Measurements from ENCODE around the gene PCYT1A.
A peak's percentile ranks its signal among the peaks of the same experiment; 100 is the strongest.
"Not testable (repeated sequence)": the region's sequence is repeated elsewhere in the genome, so short reads cannot be mapped to it uniquely, and the experiment has no call there.

The PCYT1A gene

DNA sequence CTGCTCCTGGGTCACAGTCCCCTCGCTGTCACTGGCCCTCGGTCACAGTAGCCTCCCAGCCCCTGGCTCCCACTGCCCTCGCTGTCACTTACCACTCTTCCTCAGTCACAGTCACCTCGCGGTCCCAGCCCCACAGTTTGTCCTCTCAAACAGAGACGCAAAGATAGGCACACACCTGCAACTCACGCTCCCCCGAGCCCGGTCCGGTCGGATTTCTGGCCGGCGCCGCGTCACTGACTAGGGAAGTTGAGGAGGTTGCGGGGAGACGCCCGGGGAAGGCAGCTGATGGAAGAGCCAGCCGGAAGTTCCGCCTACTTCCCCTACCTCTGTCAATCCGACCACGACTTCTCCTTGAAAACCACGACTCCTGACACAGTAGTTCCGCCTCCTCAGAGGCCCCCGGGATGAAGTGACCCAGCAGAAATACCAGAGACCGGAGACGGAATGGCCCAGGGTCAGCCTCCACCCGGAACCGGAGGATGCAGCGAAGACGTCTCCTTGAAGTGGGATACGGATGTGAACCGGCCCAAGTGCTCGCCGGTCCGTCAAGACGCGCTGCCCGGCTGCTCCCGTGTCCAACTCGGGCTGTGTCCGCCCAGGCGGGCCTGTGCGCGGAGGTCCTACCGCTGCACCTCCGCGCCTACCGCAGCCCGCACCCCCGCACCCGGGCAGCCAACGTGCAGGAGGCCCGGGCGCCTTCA lies at the start of gene PCYT1A:
TSS of gene PCYT1A (minus strand) at position 287 of the 701 bp plus-strand sequence. CDS start 17,195 bp downstream, outside the sequence.
- DNase-seq (ENCODE audit: low read depth in 2 of 2), result peak; percentile 47 to 59

DNA sequence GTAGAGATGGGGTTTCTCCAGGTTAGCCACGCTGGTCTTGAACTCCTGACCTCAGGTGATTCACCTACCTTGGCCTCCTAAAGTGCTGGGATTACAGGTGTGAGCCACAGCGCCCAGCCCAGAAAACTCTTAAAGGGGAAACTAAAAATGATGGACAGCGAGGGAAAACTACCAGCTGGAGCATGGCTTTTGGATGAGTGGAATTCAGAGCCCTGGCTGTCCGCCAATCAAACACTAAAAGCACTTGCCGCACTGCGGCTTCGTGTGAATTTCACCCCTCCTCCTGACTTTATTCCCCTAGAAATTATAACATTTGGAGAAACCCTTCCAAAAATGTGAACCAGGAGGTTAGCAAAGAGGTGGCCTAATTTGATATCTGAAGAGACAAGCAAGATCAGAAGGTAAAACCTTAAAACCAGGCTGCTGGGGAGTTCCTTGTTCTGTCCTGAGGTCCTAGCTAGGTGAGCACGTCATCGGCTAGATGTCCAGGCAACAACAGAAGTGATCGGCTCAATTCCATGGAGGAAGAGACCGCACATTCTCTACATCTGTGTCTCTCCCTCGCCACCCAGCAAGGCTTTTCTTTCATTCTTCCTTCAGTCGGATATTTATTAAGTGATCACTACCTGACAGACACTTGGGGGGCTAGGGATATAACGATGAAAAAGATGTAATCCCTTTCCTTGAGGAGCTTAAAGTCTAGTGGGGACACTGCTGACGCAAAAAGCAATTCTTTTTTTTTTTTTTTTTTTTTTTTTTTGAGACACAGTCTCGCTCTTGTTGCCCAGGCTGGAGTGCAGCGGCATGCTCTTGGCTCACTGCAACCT lies 49.0 kb upstream of the PCYT1A start:
- no peak for DNase-seq (ENCODE audit: low read depth in 2 of 2)

DNA sequence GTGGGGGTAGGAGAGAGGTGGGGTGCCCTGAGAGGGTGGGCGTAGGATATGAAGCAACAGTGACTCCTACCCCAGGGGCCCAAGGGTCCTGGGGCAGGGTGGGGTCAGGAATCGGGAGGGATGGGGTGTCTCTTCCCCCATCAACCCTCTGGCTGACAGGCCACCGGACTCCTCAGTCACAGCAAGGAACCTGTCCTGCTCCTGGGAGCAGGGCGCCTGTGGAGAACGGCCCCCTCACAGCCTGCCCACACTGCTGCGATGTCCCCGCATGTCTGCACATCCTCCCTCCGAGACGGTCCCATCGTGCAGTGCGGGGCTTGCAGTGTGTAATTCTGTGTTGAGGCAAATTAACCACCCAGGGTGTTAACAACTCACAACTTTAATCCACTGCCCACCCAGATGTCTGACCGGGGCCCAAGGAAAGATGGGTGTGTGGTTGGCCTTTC lies 48.0 kb upstream of the PCYT1A start:
- DNase-seq (ENCODE audit: low read depth in 2 of 2), result no peak

DNA sequence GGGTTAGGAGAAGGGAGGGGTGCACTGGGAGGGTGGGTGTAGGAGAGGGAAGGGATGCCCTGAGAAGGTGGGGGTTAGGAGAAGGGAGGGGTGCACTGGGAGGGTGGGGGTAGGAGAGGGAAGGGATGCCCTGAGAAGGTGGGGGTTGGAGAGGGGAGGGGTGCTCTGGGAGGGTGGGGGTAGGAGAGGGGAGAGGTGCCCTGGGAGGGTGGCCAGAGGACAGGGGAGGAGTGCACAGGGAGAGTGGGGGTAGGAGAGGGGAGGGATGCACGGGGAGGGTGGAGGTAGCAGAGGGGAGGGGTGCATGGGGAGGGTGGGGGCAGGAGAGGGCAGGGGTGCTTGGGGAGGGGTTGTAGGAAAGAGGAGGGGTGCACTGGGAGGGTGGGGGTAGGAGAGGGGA lies 47.5 kb upstream of the PCYT1A start:
- DNase-seq (ENCODE audit: low read depth in 2 of 2), result no peak

DNA sequence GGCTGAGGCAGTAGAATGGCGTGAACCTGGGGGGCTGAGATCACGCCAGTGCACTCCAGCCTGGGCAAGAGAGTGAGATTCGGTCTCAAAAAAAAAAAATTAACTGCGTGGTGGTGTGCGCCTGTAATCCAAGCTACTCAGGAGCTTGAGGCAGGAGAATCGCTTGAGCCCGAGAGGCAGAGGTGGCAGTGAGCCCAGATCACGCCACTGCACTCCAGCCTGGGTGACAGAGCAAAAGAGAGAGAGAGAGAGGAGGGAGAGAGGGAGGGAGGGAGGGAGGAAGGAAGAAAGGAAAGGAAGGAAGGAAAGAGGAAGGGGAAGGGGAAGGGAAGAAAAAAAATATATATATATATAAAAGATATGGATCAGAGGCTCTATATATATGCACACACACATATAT lies 44.6 kb upstream of the PCYT1A start:
- DNase-seq (ENCODE audit: low read depth in 2 of 2), result no peak

DNA sequence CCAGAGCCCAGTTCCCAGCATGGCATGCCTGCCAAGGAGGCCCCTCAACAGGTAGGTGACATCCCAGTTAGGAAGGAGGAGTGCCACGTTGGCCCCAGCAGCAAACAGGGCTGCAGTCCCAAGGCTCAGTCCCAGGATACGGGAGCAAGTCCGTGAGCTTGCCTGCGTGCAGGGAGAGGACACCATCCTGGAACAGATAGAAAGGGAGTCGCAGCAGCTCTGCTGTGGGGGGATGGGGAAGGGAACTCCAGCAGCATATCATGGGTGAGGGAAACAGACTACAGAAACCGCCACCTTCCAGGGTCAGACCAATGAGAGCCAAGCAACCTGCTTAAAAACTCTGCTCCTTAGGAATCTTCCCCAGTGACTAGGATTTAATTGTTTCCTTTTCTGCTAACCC lies 39.9 kb upstream of the PCYT1A start:
- no peak for DNase-seq (ENCODE audit: low read depth in 2 of 2)

DNA sequence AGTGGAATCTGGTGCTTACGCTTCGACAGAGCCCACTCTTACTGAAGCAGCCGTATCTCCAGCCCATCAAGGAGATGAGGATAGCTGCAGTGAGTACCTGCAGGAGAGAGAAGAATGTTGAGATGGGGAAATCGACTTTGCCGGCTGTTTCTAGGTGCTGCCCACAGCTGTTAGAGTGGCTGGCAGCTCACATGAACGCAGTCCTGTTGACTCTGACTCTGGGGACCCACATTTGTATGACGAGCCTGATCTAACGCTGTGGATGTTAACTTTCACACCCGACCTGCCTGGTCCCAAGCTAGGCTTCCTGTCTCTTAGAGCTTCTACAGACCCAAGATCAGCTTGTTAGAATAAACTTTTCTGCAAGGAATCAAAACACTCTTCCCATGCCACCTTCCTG lies 39.4 kb upstream of the PCYT1A start:
- no peak for DNase-seq (ENCODE audit: low read depth in 2 of 2)

DNA sequence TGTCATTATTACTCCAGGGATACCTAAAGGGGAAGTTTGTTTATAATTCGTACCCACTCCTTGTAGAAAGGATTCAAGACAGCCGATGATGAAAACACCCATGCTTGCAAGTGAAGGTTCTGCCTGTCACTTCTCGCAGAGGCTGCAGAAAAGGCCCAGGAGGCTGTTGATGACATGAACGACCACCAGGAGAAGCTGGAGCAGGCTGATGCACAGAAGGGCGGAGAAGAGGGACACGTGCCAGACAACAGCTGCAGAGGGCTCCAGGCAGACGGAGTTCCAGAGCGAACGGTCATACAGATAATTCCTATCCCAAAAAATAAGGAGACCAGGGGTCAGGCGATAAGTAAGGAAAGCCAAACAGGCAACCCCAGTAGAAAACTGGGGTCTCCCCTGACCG lies 36.2 kb upstream of the PCYT1A start:
- DNase-seq (ENCODE audit: low read depth in 2 of 2), result no peak

DNA sequence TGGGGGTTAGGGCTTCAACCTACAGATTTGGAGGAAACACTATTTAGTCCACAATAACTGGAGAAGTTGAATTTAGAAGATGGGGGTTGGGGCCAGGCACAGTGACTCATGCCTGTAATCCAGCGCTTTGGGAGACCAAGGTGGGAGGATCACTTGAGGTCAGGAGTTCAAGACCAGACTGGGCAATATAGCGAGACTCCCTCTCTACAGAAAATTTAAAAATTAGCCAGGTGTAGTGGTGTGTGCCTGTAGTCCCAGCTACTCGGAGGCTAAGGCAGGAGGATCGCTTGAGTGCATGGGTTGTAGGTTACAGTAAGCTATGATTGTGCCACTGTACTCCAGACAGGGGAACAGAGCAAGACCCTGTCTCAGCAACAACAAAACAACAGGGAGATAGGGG lies 35.5 kb upstream of the PCYT1A start:
- no peak for DNase-seq (ENCODE audit: low read depth in 2 of 2)

DNA sequence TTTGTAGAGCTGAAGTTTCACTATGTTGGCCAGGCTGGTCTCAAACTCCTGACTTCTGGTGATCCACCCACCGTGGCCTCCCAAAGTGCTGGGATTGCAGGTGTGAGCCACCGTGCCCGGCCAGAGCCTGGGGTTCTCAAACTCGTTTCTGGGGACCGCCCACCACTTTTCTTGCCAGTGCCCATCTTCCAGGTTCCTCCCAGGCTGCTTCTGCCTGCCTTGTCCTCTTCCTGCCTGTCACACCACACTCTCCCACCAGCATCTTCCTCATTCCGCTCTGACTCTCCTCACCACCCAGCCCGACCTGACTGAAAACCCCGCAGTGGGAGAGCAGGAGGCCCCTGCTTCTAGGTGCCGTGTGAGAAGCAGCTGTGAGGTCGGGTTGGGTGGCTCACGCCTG lies 33.6 kb upstream of the PCYT1A start:
- no peak for DNase-seq (ENCODE audit: low read depth in 2 of 2)

DNA sequence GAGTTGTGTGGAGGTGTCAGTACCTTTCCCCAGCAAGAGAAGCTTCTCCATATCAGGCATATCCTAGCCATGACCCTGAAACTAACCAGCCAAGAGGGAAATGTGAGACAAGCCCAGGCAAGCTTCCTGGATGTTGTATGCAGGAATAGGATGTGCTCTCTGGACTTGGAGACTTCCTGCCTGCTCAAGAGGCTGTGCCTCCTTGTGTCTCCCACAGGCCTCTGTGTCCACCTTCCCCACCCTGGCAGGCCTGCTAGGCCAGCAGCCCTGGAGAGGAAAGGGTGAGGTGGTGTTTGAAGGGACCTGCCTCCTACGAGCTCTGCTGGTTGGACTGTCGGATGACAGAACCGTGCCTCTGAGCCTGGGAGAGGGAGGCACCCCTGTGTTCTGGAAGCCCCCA lies 32.6 kb upstream of the PCYT1A start:
- no peak for DNase-seq (ENCODE audit: low read depth in 2 of 2)

DNA sequence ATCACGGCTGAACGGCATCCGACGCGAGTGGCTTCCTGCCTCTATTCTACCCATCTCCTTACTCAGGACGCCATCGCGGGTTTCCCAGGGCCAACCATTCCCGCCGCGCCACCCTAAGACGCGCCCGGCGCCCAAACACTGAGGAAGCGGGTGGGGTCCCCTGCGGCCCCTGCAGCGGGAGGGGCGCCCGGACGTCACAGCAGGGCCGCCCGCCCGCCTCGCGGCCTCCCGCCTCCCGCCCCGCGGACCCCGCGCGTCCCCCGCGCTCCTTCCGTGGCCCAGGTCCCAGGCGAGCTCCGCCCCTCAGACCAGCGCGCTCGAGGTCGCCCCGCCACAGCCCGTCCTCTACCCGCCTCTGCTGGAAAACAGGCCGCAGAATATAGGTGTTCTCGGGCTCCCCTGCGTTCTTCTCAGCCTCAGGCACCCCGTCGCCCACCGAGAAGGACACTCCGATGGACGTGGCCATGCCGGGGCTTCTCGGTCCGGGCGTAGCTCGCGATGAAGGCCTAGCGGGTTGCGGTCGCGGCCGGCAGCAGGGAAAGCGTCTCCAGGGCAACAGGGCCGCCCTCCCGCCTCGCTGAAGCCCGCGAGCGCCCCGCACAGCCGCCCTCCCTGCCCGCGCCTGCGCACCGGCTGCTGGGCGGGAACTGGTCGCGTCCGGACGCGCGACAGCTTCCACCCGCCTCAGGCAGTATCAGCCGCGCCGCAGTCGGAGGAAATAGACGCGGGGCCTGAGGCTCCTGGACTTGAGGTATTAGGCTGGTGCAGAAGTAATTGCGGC lies 30.4 kb upstream of the PCYT1A start, which contains the start of gene DYNLT2B:
TSS of gene DYNLT2B (minus strand) at position 554 of the 781 bp plus-strand sequence. CDS start at position 466, 88 bp downstream.
- peak; percentile 70 to 81 for DNase-seq (ENCODE audit: low read depth in 2 of 2)

DNA sequence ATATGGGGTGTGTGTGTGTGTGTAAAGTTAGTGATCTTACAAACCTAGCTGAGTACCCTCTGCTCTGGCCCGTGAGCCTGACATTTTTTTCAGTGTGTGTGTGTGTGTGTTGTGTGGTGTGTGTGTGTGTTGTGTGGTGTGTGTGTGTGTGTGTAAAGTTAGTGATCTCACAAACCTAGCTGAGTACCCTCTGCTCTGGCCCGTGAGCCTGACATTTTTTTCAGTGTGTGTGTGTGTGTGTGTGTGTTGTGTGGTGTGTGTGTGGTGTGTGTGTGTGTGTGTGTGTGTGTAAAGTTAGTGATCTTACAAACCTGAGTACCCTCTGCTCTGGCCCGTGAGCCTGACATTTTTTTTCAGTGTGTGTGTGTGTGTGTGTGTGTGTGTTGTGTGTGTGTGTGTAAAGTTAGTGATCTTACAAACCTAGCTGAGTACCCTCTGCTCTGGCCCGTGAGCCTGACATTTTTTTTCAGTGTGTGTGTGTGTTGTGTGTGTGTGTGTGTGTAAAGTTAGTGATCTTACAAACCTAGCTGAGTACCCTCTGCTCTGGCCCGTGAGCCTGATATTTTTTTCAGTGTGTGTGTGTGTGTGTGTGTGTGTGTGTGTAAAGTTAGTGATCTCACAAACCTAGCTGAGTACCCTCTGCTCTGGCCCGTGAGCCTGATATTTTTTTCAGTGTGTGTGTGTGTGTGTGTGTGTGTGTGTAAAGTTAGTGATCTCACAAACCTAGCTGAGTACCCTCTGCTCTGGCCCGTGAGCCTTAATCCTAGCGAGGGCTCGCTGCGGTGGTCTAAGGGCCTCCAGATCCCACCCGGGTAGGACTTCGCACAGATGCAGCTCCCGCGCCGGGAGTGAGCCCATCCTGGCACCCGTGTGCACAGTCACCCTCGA lies 29.5 kb upstream of the PCYT1A start:
- not testable (repeated sequence) for DNase-seq (ENCODE audit: low read depth in 2 of 2)

DNA sequence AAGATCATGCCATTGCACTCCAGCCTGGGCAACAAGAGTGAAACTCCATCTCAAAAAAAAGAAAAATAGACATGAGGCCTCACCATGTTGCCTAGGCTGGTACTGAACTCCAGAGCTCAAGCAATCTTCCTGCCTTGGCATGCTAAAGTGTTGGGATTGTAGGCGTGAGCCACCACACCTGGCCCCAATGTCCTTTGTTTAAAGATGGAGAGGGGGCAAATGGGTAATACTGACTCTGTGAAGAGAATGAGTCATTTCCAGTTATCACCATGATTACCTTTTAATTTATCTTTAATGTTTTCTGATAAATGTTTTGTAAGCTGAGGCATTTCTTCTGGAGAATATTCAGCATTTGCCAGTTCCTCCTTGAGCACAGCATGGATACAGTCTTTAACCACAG lies 28.3 kb upstream of the PCYT1A start:
- DNase-seq (ENCODE audit: low read depth in 2 of 2), result no peak

DNA sequence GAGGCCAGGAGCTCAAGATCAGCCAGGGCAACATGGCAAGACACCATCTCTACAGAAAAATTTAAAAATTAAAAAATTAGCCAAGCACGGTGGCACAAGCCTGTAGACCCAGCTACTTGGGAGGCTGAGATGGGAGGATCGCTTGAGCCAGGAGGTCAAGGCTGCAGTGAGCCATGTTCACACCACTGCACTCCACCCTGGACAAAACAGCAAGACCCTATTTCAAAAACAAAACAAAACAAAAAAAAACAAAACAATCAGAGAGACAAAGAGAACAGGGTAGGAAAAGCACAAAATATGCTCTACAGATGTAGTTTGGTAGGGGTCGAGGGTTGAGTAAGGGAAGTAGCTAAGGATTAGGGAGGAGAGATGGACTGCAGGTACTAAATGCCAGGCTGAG lies 27.1 kb upstream of the PCYT1A start:
- DNase-seq (ENCODE audit: low read depth in 2 of 2), result no peak

DNA sequence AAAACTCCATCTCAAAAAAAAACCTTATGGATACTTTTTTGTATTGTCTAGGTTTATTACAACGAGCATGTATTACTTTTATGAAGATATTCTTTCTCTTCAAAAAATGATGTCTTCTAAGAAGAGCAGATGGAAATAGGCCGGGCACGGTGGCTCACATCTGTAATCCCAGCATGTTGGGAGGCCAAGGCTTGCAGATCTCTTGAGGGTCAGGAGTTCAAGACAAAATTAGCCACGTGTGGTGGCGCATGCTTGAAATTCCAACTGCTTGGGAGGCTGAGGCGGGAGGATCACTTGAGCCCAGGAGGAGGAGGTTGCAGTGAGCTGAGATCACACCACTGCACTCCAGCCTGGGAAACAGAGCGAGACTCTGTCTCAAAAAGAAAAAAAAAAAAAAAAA lies 26.6 kb upstream of the PCYT1A start:
- not testable (repeated sequence) for DNase-seq (ENCODE audit: low read depth in 2 of 2)

DNA sequence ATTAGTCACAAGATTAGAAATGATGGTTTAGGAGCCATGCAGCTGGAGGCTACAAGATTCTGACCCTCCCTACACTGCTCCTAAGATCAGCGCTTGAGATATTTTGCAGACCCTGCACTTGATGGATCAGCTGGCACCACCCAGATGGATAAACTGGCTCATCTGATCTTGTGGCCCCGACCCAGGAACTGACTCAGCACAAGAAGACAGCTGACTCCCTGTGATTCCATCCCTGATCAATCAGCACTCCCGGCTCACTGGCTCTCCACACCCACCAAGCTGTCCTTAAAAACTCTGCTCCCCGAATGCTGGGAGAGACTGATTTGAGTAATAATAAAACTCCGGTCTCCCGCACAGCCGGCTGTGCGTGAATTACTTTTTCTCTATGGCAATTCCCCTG lies 15.4 kb upstream of the PCYT1A start:
- not testable (repeated sequence) for DNase-seq (ENCODE audit: low read depth in 2 of 2)

DNA sequence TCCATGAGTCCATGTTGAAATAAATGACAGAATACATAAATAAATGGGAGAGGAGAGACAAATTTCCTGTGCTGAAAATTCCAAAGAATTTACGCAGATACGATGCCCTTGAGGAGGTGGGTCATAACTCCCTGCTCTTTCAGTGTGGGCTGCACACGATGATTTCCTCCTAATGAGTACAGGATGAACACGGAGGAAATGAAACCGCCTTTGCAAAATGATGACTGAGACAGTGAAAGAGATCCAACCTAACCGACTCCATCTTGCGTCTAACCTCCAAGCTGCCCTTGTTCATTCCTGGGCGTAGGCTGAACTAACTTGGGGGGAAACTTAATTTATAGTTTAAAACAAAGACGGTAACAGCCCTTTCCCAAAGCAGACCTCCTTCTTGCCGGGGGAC lies 15.0 kb upstream of the PCYT1A start:
- not testable (repeated sequence) for DNase-seq (ENCODE audit: low read depth in 2 of 2)

DNA sequence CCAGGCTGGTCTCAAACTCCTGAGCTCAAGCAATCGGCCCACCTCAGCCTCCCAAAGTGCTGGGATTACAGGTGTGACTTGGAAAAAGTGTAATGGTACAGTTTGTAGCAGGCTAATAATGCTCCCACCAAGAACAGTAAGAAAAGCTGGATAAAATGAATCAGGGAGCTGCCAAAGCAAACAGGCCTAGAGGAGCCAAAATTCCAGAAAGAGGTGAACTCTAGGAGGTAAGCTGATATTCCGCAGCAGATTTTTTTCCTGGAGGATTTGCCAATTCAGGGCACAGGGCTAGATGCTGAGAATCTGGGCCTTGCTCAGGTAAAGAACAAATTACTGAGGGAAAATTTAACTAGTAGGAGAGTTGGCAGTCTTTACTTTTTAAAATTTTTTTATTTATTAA lies 11.0 kb upstream of the PCYT1A start:
- no peak for DNase-seq (ENCODE audit: low read depth in 2 of 2)

DNA sequence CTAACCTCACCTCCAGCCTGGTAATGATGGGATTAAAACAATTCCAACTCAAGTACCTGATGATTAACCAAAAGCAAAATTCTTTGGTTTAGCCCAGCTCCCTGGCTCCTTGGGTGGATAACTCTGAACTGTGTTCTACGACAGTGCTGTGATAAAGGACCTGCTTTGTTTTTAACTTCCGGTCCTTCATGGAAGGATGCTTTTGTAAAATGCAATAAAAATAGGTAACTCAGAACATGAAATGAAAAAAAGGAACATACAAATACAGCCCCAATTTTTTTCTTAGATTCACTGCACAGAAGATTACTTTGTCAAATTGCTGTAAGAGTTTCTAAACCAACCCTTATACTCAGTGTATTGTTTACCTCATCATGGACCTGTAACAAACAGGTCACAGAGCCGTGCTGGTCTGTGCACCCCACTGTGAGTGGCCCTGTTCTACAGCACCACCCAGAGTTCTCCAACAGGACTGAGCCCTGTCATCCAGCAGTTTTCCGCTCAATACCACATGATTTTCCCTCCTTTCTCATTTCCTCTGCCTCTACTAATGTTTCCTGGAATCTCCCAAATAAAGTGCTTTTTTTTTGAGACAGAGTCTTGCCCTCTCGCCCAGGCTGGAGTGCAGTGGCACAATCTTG lies 4.9 kb upstream of the PCYT1A start:
- no peak for DNase-seq (ENCODE audit: low read depth in 2 of 2)

DNA sequence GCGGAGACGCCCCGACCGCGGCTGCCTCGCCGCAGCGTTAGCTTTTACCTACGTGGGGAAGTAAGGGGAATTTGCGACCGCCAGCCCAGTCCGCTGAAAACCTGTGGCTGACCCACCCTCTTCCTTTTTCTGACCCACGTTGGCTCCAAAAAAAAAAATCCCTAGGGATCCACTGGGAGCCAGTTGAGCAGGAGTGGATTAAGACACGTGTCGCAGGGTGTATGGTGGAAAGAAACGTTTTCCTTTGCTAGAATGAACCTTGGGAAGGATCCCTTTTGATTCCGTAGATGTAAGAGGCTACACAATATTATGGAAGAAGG lies 575 bp upstream of the PCYT1A start:
- no peak for DNase-seq (ENCODE audit: low read depth in 2 of 2)
